HG03139 (cell line): Measurements from ENCODE around the gene CRYBG1.
"Not testable (repeated sequence)": the region's sequence is repeated elsewhere in the genome, so short reads cannot be mapped to it uniquely, and the experiment has no call there.

ENCODE experiments used
- ATAC-seq: cut with Tn5 transposase; IDR thresholded peaks from one replicate; pipeline ENCODE4 v1.9.1; 2021; ENCODE audit not compliant: unreplicated experiment

The CRYBG1 gene

GRCh38 chr6:106572875-106573585, 212.5 kb downstream of the CRYBG1 start:
- no peak for ATAC-seq

GRCh38 chr6:106574741-106575458, 214.4 kb downstream of the CRYBG1 start:
- ATAC-seq: no peak

GRCh38 chr6:106579281-106579680, 218.8 kb downstream of the CRYBG1 start:
- no peak for ATAC-seq

- ATAC-seq: no peak
Observed at GRCh38 chr6:106581468-106581867, 221.0 kb downstream of the CRYBG1 start.

GRCh38 chr6:106586815-106587415, 226.4 kb downstream of the CRYBG1 start:
- no peak for ATAC-seq

- not testable (repeated sequence) for ATAC-seq
Observed at GRCh38 chr6:106588937-106589336, 228.4 kb downstream of the CRYBG1 start.

GRCh38 chr6:106591111-106591825, 230.8 kb downstream of the CRYBG1 start:
- no peak for ATAC-seq

- no peak for ATAC-seq
Observed at GRCh38 chr6:106599440-106599839, 238.9 kb downstream of the CRYBG1 start.

- ATAC-seq: no peak
Observed at GRCh38 chr6:106600329-106600728, 239.8 kb downstream of the CRYBG1 start.

GRCh38 chr6:106608080-106608668, 247.7 kb downstream of the CRYBG1 start:
- peak; percentile 53 for ATAC-seq

GRCh38 chr6:106609699-106610098, 249.2 kb downstream of the CRYBG1 start:
- no peak for ATAC-seq

GRCh38 chr6:106611030-106611429, 250.5 kb downstream of the CRYBG1 start:
- no peak for ATAC-seq

GRCh38 chr6:106612671-106613416, 252.3 kb downstream of the CRYBG1 start:
- ATAC-seq: no peak

- no peak for ATAC-seq
Observed at GRCh38 chr6:106613590-106613989, 253.1 kb downstream of the CRYBG1 start.

GRCh38 chr6:106614166-106614565, 253.6 kb downstream of the CRYBG1 start:
- no peak for ATAC-seq

- no peak for ATAC-seq
Observed at GRCh38 chr6:106614592-106615257, 254.2 kb downstream of the CRYBG1 start.

- peak; percentile 77 for ATAC-seq
Observed at GRCh38 chr6:106617302-106617701, 256.8 kb downstream of the CRYBG1 start.

GRCh38 chr6:106617857-106618256, 257.3 kb downstream of the CRYBG1 start:
- no peak for ATAC-seq

- ATAC-seq: no peak
Observed at GRCh38 chr6:106618324-106618723, 257.8 kb downstream of the CRYBG1 start.

GRCh38 chr6:106619223-106619622, 258.7 kb downstream of the CRYBG1 start:
- no peak for ATAC-seq
